ENCODE measurements around the gene CORO7.

DNA sequence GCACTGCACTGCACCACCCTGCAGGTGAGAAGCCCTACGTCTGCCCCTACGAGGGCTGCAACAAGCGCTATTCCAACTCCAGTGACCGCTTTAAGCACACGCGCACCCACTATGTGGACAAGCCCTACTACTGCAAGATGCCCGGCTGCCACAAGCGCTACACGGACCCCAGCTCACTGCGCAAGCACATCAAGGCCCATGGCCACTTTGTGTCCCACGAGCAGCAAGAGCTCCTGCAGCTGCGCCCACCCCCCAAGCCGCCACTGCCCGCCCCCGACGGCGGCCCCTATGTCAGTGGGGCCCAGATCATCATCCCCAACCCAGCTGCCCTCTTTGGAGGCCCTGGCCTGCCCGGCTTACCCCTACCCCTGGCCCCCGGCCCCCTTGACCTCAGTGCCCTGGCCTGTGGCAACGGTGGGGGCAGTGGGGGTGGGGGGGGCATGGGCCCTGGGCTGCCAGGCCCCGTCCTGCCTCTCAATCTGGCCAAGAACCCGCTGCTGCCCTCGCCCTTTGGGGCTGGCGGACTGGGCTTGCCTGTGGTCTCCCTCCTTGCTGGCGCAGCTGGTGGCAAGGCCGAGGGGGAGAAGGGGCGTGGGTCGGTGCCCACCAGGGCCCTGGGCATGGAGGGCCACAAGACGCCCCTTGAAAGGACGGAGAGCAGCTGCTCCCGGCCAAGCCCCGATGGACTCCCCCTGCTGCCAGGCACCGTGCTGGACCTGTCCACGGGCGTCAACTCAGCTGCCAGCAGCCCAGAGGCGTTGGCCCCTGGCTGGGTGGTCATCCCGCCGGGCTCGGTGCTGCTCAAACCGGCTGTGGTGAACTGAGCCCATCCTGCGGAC is 79.5 kb downstream of the CORO7 start:
- TF ChIP-seq GATA2 (IDR thresholded peaks at IDR 0.05; ENCODE audit: low read depth, low read length) (no peak), GATA3 (IDR thresholded peaks at IDR 0.05; ENCODE audit: low read depth, low read length) (no peak)

All from SH-SY5Y (cell line).